GM21825 (cell line): ENCODE results near the gene AHNAK2.

Experiments
- ATAC-seq: cut with Tn5 transposase; IDR thresholded peaks from one replicate; pipeline ENCODE4 v1.9.1; 2021; ENCODE audit warnings: mild to moderate bottlenecking, moderate library complexity; ENCODE audit not compliant: unreplicated experiment

The AHNAK2 gene

DNA sequence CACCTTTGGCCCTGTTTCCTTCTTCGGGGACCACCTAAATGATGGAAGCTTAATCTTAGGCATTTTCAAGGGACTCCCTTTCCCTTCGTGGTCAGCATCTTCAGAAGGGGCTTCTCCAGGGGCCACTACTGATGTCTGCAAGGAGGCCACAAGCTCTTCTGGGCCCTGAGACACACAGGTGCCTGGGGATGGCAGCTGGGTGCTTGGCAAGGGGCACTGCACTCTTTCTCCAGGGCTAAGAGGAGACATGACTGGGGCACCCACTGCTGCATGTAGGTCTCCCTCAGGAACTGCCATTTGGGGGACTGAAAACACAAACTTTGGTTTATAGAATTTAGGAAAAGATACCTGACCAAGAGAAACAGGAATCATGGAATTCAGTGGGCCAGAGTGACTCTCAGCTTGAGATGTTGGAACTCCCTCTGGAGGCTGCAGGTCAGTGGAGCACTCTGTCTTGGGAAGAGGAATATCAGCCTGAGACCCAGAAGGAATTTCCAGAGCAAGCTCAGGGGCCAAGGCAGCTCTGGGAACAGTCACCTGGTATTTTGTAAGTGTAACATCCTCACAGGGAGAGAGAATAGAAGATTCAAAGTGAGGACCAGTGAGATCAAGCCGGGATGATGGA, 37.5 kb downstream of the AHNAK2 start:
- ATAC-seq: no peak

GRCh38 chr14:104939666-104940410, 38.3 kb downstream of the AHNAK2 start:
- ATAC-seq: no peak

- no peak for ATAC-seq
Measured at GRCh38 chr14:104938960-104939359, 39.2 kb downstream of the AHNAK2 start.

GRCh38 chr14:104938436-104938835, 39.7 kb downstream of the AHNAK2 start:
- no peak for ATAC-seq

DNA sequence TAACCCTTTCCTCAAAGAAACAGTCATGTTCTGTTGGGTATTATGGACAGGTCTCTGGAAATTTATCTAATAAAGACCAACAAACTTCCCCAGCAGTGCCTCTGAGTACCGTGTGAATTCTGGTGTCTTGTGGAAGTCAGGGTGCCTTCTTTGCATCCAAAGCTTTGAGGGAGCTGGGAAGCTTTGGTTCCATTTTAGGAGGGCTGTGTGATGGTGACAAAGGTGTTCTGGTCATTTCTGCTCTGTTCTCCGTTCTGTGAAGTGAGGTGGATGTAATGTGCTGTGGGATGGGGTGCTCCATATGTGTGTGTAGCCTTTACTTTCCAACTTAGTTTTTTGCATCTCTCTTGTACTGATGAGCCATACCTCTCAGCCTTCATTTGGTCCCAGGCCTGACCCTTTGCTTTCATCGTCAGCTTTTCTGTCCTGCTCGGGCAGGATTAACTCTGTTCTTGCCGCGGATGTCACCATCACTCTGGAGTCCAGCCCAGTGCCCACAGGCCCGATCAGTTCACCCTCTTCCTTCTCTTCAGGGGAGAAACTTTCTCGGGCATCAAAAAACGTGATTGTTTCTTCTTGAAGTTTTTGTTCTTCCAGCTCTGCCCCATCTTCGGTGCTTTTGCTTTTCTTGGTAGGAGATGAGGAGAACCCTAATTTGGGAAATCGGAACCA, 40.3 kb downstream of the AHNAK2 start:
- no peak for ATAC-seq

DNA sequence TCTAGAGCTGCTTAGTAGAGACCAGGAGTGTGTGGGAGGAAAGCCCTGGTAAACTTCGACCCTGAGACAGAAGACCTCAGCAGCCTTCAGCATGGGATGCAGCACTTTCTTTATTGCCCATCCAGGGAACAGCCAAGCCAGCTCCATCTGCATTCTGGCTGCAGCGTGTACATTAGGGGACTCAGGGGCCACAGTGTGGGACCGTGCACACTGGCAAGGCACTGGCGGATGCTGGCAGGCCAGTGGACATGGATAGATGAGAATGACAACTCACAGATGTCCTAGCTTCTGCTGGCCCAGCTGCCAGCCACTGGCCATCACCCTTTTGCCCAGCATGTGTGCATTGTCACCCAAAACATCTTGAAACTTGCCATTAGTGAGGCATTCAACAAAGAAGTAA, 41.0 kb downstream of the AHNAK2 start:
- no peak for ATAC-seq

GRCh38 chr14:104936361-104937155, 41.6 kb downstream of the AHNAK2 start:
- no peak for ATAC-seq

GRCh38 chr14:104935955-104936354, 42.2 kb downstream of the AHNAK2 start:
- ATAC-seq: no peak

DNA sequence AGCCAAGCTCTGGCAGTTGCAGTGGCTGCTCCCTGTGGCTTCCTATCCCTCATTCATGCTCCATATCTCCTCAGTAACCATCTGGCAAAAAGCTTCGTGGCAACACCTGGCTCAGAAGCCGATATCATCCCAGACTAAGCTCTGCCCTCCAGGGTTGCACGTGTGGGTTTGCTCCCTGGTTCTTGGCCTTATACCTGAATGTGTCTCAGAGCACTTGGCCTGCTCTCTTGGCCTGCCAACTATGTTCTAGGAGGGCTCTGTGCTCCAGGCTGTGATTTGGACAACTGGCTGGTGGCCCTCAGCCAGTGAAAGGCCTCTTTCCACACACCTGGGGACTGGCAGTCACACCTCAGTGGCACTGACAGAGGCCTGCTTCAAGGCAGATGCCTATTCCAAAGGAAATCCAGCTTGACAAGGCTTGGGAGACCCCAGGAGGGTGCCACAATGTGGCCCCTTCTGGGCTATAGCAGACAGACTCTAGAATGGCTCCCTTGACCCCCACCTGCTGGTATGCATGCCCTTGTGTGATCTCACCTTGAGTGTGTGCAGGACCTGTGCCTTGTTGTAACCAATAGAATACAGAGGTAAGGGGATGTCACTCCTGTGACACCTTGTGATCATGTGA, 43.0 kb downstream of the AHNAK2 start:
- no peak for ATAC-seq

GRCh38 chr14:104933746-104934733, 44.1 kb downstream of the AHNAK2 start:
- no peak for ATAC-seq

DNA sequence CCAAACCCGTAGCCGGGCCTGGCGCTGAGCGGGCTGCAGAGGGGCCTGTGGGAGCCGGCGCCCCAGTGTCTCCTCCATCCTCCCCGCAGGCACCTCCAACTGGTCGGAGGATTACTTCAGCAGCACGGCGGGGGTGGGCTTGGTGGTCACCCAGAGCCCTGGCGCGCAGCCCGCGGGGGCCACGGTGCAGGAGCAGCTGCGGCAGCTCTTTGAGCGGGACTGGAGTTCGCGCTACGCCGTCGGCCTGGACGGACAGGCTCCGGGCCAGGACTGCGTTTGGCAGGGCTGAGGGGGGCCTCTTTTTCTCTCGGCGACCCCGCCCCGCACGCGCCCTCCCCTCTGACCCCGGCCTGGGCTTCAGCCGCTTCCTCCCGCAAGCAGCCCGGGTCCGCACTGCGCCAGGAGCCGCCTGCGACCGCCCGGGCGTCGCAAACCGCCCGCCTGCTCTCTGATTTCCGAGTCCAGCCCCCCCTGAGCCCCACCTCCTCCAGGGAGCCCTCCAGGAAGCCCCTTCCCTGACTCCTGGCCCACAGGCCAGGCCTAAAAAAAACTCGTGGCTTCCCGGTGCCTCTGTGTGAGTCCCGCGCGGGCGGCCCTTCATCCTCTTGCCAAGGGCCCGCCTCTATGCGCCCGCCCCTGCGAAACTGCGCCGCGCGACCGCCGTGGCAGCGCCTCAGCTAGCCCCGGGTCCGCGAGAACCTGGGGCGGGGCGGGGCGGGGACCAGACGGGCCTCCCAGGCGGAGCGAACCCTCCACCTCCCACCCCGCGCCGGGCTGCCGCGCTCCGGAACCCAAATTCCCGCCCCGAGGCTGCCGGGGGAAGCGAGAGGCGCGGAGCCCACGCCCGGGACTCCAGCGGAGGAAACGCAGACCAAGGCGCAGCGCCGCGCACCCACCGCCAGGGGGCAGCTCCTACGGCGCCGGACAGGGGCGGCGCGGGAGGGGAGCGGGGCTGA, 45.2 kb downstream of the AHNAK2 start:
- ATAC-seq: no peak

DNA sequence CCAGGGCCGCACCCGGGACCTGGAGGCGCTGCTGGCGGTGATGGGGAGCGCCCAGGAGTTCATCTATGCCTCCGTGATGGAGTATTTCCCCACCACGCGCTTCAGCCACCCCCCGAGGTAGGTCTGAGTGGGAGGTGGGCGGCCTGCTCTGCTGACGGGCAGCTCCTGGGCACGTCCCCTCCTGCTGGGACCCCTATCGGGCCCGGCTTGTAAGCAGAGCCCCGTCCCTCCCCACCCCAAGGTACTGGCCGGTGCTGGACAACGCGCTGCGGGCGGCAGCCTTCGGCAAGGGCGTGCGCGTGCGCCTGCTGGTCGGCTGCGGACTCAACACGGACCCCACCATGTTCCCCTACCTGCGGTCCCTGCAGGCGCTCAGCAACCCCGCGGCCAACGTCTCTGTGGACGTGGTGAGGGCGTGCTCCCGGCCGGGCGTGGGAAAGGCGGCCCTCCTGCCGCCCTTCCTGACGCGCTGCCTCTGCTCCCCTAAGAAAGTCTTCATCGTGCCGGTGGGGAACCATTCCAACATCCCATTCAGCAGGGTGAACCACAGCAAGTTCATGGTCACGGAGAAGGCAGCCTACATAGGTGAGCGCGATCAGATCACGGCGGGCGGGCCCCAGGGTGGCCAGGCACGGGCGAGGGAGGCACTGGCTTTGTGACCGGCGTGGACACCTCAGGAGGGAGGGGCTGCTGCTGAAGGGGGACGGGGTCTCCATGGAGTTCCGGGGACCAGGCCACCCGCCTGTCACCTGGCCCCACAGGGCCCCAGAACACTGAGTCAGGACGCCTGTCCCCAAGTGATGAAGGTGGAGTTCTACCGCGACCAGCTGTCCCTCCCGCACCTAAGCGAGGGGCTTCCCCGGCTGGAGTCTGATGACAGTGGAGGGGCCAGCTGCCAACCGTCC, 46.2 kb downstream of the AHNAK2 start:
- no peak for ATAC-seq

GRCh38 chr14:104931304-104931770, 46.8 kb downstream of the AHNAK2 start:
- no peak for ATAC-seq

GRCh38 chr14:104930526-104931303, 47.5 kb downstream of the AHNAK2 start:
- no peak for ATAC-seq

- ATAC-seq: no peak
Measured at GRCh38 chr14:104929268-104930230, 48.6 kb downstream of the AHNAK2 start.
